ENCODE measurements around the gene EMX2. TPM values are rescaled to one million over a fixed set of nuclear protein-coding genes. Genes with fewer than 3 reads are reported as not detected.

EMX2 gene
- total and polyA plus RNA-seq, 2 of the 13 experiments (the other 11 are each of a cell fraction or from before 2014, with no cell fraction given) = not detected

DNA sequence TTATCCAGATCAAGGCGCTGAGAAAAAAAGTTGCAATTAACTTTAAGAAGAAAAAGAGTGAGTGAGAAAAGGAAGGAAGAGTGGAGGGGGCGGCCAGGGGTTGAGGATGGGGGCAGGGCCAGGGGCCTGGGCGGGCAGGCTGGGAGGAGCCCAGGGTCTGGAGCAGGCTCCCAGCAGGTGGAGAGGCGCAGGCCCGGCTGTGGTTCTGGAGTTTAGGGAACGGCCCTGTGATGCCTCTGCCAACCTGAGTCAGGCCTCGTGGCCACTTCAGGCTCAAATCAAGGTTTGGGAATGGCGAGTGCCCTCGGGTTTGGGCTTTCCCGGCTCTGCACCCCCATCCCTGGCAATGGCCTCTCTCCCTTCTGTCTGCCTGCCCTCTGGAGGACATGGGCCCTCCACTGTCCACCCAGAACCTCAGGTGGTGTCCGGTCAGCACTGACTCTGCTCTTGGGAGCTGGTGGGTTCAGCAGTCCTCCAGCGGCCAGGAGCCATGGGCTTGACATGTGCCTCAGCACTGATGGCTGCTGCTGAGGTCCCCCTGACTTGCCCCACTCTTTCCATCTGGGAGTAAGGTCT, 41.0 kb upstream of the EMX2 start:
- ATAC-seq (no peak), FAIRE-seq (no peak), DNase-seq (ENCODE audit: low spot score) (no peak)
- Histone ChIP-seq H3K27me3 (ENCODE audit: control insufficient read depth in 1 of 2, insufficient read depth in 2 of 2, low read length in 2 of 2) (peaks cover 1 to 24% of the 10 kb centered on the region in 2 experiments; a peak in 2 of 5 replicates), H3K4me2 (ENCODE audit: low read depth, low read length) (no peak overlapping the region), H3K4me1 (ENCODE audit: insufficient read depth, low read length) (peaks cover 14% of the 10 kb centered on the region), H3K36me3 (replicated peaks in 1 of 2; ENCODE audit: control insufficient read depth in 1 of 2, insufficient read depth in 2 of 2, low read length in 2 of 2) (no peaks in the 10 kb centered on the region), H4K20me1 (ENCODE audit: insufficient read depth, low read length) (no peaks in the 10 kb centered on the region), H2AFZ (ENCODE audit: low read length) (no peak overlapping the region), H3K27ac (ENCODE audit: extremely low read length, insufficient read depth, low read length) (no peak overlapping the region), H3K9ac (ENCODE audit: insufficient read depth, low read depth, low read length) (no peak overlapping the region), H3K4me3 (replicated peaks in 1 of 3; ENCODE audit: insufficient read depth in 1 of 3, low read depth in 2 of 3, low read length in 3 of 3) (no peak overlapping the region), H3K79me2 (ENCODE audit: insufficient read depth, low read length) (no peaks in the 10 kb centered on the region), H3K9me3 (ENCODE audit: low read length) (no peaks in the 10 kb centered on the region)
- TF ChIP-seq MTA3 (CRISPR knock-in tag; IDR thresholded peaks at IDR 0.05) (no peak), EEA1 (CRISPR knock-in tag; IDR thresholded peaks at IDR 0.05; ENCODE audit: borderline replicate concordance) (no peak), ZNF569 (CRISPR knock-in tag; IDR thresholded peaks at IDR 0.05; ENCODE audit: borderline replicate concordance) (no peak), ZNF205 (CRISPR knock-in tag; IDR thresholded peaks at IDR 0.05) (no peak), ZNF317 (CRISPR knock-in tag; IDR thresholded peaks at IDR 0.05) (no peak), ZNF788 (CRISPR knock-in tag; IDR thresholded peaks at IDR 0.05; ENCODE audit: borderline replicate concordance) (no peak)
- TF ChIP-seq, protein P1, sequence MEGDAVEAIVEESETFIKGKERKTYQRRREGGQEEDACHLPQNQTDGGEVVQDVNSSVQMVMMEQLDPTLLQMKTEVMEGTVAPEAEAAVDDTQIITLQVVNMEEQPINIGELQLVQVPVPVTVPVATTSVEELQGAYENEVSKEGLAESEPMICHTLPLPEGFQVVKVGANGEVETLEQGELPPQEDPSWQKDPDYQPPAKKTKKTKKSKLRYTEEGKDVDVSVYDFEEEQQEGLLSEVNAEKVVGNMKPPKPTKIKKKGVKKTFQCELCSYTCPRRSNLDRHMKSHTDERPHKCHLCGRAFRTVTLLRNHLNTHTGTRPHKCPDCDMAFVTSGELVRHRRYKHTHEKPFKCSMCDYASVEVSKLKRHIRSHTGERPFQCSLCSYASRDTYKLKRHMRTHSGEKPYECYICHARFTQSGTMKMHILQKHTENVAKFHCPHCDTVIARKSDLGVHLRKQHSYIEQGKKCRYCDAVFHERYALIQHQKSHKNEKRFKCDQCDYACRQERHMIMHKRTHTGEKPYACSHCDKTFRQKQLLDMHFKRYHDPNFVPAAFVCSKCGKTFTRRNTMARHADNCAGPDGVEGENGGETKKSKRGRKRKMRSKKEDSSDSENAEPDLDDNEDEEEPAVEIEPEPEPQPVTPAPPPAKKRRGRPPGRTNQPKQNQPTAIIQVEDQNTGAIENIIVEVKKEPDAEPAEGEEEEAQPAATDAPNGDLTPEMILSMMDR (CRISPR knock-in tag; IDR thresholded peaks at IDR 0.05) = no peak
- TF ChIP-seq, protein P2, sequence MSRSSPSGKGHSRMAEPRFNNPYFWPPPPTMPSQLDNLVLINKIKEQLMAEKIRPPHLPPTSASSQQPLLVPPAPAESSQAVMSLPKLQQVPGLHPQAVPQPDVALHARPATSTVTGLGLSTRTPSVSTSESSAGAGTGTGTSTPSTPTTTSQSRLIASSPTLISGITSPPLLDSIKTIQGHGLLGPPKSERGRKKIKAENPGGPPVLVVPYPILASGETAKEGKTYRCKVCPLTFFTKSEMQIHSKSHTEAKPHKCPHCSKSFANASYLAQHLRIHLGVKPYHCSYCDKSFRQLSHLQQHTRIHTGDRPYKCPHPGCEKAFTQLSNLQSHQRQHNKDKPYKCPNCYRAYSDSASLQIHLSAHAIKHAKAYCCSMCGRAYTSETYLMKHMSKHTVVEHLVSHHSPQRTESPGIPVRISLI (CRISPR knock-in tag; IDR thresholded peaks at IDR 0.05; ENCODE audit: borderline replicate concordance) = no peak
- in situ Hi-C loops (cut with HindIII; ENCODE audit: extremely low pct_ligation_motif_present, low pct_unique_long_range_greater_than_20kb) = no loop called here
- CTCF ChIA-PET (ENCODE audit: low intra/inter-chr PET ratio, low total read pairs) = no interaction called here
- intact Hi-C loops (cut with micrococcal nuclease; ENCODE audit: unreplicated experiment) = no loop called here
- no TSS peak for BruUV-seq (replicated peaks)
- 68% methylated on average over 8 of the region's 12 CpGs for WGBS (ENCODE audit: low lambda C conversion rate)
- POLR2A ChIA-PET = no interaction called here
